CD8-positive, alpha-beta memory T cell (primary cell): Measurements from ENCODE around the gene FNDC3B. TPM values are rescaled to one million over a fixed set of nuclear protein-coding genes. Genes with fewer than 3 reads are reported as not detected.

ENCODE experiments used
- CTCF ChIA-PET: fragments of 350-600 bp; sonication (Branson Sonifier 250); formaldehyde crosslinking; loops from one replicate; lab custom pipeline; 2021; ENCODE audit warnings: antibody characterized with exemption; lab: Charles Lee
- POLR2A ChIA-PET: fragments of 350-600 bp; sonication (Branson Sonifier 250); formaldehyde crosslinking; loops from one replicate; lab custom pipeline; 2021; ENCODE audit warnings: antibody characterized with exemption; lab: Charles Lee
- DNase-seq, 5 donors: peaks; one replicate each; pipeline versions ENCODE4 v3.0.0 to v3.0.0-alpha.2; 2020 to 2022; ENCODE audit warnings: mixed read lengths in 1 of 5
- H3K27ac ChIP-seq: one replicate; pipeline ENCODE4 v1.7.0; 2013; ENCODE audit warnings: low read depth, mild to moderate bottlenecking, low read length, moderate library complexity
- H3K27me3 ChIP-seq: 2 replicates; pipeline ENCODE4 v1.7.0; 2013; ENCODE audit warnings: low read length, mild to moderate bottlenecking; ENCODE audit not compliant: insufficient read depth, poor library complexity, severe bottlenecking
- H3K36me3 ChIP-seq: 2 replicates; pipeline ENCODE4 v1.7.0; 2013; ENCODE audit warnings: mild to moderate bottlenecking, low read length, moderate library complexity; ENCODE audit not compliant: insufficient read depth
- H3K4me1 ChIP-seq: 2 replicates; pipeline ENCODE4 v1.7.0; 2013; ENCODE audit warnings: mild to moderate bottlenecking, low read length, moderate library complexity; ENCODE audit not compliant: insufficient read depth
- H3K4me3 ChIP-seq: 2 replicates; pipeline ENCODE4 v1.7.0; 2013; ENCODE audit warnings: mild to moderate bottlenecking, low read length
- H3K9me3 ChIP-seq: 2 replicates; pipeline ENCODE4 v1.7.0; 2013; ENCODE audit warnings: mild to moderate bottlenecking, low read length
- H3K27ac Mint-ChIP-seq, 8 donors: one replicate each; pipeline ENCODE4 v1.8.0; 2020 to 2021; ENCODE audit warnings: mixed read lengths in 8 of 8, mild to moderate bottlenecking in 6 of 8, inconsistent platforms in 3 of 8, moderate library complexity in 3 of 8
- H3K27me3 Mint-ChIP-seq, 2 donors: one replicate each; pipeline ENCODE4 v1.8.0; 2020 to 2021; ENCODE audit warnings: mixed read lengths in 2 of 2, mild to moderate bottlenecking in 1 of 2, moderate library complexity in 1 of 2
- H3K36me3 Mint-ChIP-seq, 3 donors: one replicate each; pipeline ENCODE4 v1.8.0; 2020 to 2021; ENCODE audit warnings: mixed read lengths in 3 of 3, inconsistent platforms in 1 of 3, mild to moderate bottlenecking in 1 of 3
- H3K4me1 Mint-ChIP-seq, 3 donors: one replicate each; pipeline ENCODE4 v1.8.0; 2020 to 2021; ENCODE audit warnings: mixed read lengths in 3 of 3, inconsistent platforms in 1 of 3, mild to moderate bottlenecking in 1 of 3
- H3K4me3 Mint-ChIP-seq, 7 donors: one replicate each; pipeline ENCODE4 v1.8.0; 2020 to 2021; ENCODE audit warnings: mixed read lengths in 7 of 7, mild to moderate bottlenecking in 6 of 7, moderate library complexity in 4 of 7, inconsistent platforms in 2 of 7
- H3K9me3 Mint-ChIP-seq, 5 donors: one replicate each; pipeline ENCODE4 v1.8.0; 2020 to 2022; ENCODE audit warnings: mixed read lengths in 5 of 5, mild to moderate bottlenecking in 3 of 5, moderate library complexity in 2 of 5, inconsistent platforms in 1 of 5
- polyA plus RNA-seq: library from polyadenylated mRNA; unstranded; fragments of 300-500 nt; fragmentation: Illumina TruSeq; gene quantifications from one replicate; pipeline ENCODE4 v1.2.3, GENCODE V29; 2021
- total RNA-seq, 2 experiments: library from RNA; stranded (reverse); gene quantifications; one replicate each; pipeline ENCODE4 v1.2.3, GENCODE V29; 2021

The FNDC3B gene
- total and polyA plus RNA-seq, 3 experiments from 2014 or later: 8.7 to 18.6 (median 17.4) TPM

- Histone ChIP-seq H3K36me3 (no peaks in the 10 kb centered on the region), H3K27me3 (no peaks in the 10 kb centered on the region), H3K4me3 (no peak overlapping the region), H3K4me1 (no peaks in the 10 kb centered on the region), H3K27ac (no peak overlapping the region), H3K9me3 (no peaks in the 10 kb centered on the region)
- ChIA-PET CTCF (no interaction called here), POLR2A (no interaction called here)
- DNase-seq: no peak
- Mint-ChIP-seq H3K27me3 (no peaks in the 10 kb centered on the region), H3K27ac (peak overlapping the region in 3 of 8 donors; percentile 24 to 86 (median 51)), H3K4me1 (peaks cover 0 to 1% (median 0%) of the 10 kb centered on the region in 3 donors), H3K9me3 (no peaks in the 10 kb centered on the region), H3K36me3 (peaks cover 17 to 26% (median 25%) of the 10 kb centered on the region in 3 donors), H3K4me3 (no peak overlapping the region)
Measured at GRCh38 chr3:172257648-172258400, 218.4 kb downstream of the FNDC3B start.

- ChIA-PET CTCF (no interaction called here), POLR2A (no interaction called here)
- H3K9me3 ChIP-seq: no peaks in the 10 kb centered on the region
- no peak overlapping the region for H3K4me3 Mint-ChIP-seq
- no peak overlapping the region for H3K27ac ChIP-seq
- H3K4me1 Mint-ChIP-seq: no peaks in the 10 kb centered on the region
- H3K27ac Mint-ChIP-seq: no peak overlapping the region
- H3K4me1 ChIP-seq: no peaks in the 10 kb centered on the region
- H3K4me3 ChIP-seq: no peak overlapping the region
- no peak for DNase-seq
- no peaks in the 10 kb centered on the region for H3K27me3 ChIP-seq
- H3K36me3 Mint-ChIP-seq: peaks cover 12 to 26% (median 23%) of the 10 kb centered on the region in 3 donors
- H3K36me3 ChIP-seq: no peaks in the 10 kb centered on the region
- H3K27me3 Mint-ChIP-seq: no peaks in the 10 kb centered on the region
- H3K9me3 Mint-ChIP-seq: no peaks in the 10 kb centered on the region
Measured at GRCh38 chr3:172258624-172259023, 219.2 kb downstream of the FNDC3B start.

GRCh38 chr3:172259111-172259541 lies 219.7 kb downstream of the FNDC3B start:
- Mint-ChIP-seq H3K4me3 (no peak overlapping the region), H3K4me1 (no peaks in the 10 kb centered on the region), H3K36me3 (peaks cover 12 to 26% (median 23%) of the 10 kb centered on the region in 3 donors), H3K27ac (no peak overlapping the region), H3K27me3 (no peaks in the 10 kb centered on the region), H3K9me3 (no peaks in the 10 kb centered on the region)
- POLR2A ChIA-PET: no interaction called here
- H3K36me3 ChIP-seq: no peaks in the 10 kb centered on the region
- H3K9me3 ChIP-seq: no peaks in the 10 kb centered on the region
- CTCF ChIA-PET: no interaction called here
- H3K27ac ChIP-seq: no peak overlapping the region
- H3K4me1 ChIP-seq: no peaks in the 10 kb centered on the region
- H3K27me3 ChIP-seq: no peaks in the 10 kb centered on the region
- DNase-seq: no peak
- H3K4me3 ChIP-seq: no peak overlapping the region

- ChIA-PET POLR2A (no interaction called here), CTCF (no interaction called here)
- Mint-ChIP-seq H3K4me3 (no peak overlapping the region), H3K36me3 (peaks cover 14 to 23% (median 23%) of the 10 kb centered on the region in 3 donors), H3K27ac (no peak overlapping the region), H3K27me3 (no peaks in the 10 kb centered on the region), H3K4me1 (no peaks in the 10 kb centered on the region), H3K9me3 (no peaks in the 10 kb centered on the region)
- DNase-seq: no peak
- Histone ChIP-seq H3K4me3 (no peak overlapping the region), H3K4me1 (no peaks in the 10 kb centered on the region), H3K9me3 (no peaks in the 10 kb centered on the region), H3K36me3 (no peaks in the 10 kb centered on the region), H3K27ac (no peak overlapping the region), H3K27me3 (no peaks in the 10 kb centered on the region)
Measured at GRCh38 chr3:172259726-172260248, 220.4 kb downstream of the FNDC3B start.

GRCh38 chr3:172260381-172260780 lies 221.0 kb downstream of the FNDC3B start:
- Histone ChIP-seq H3K9me3 (no peaks in the 10 kb centered on the region), H3K27me3 (no peaks in the 10 kb centered on the region), H3K27ac (no peak overlapping the region), H3K4me1 (no peaks in the 10 kb centered on the region), H3K36me3 (no peaks in the 10 kb centered on the region), H3K4me3 (no peak overlapping the region)
- H3K4me1 Mint-ChIP-seq: no peaks in the 10 kb centered on the region
- no peaks in the 10 kb centered on the region for H3K27me3 Mint-ChIP-seq
- ChIA-PET CTCF (no interaction called here), POLR2A (no interaction called here)
- no peak overlapping the region for H3K27ac Mint-ChIP-seq
- no peak overlapping the region for H3K4me3 Mint-ChIP-seq
- no peaks in the 10 kb centered on the region for H3K9me3 Mint-ChIP-seq
- DNase-seq: no peak
- H3K36me3 Mint-ChIP-seq: peaks cover 14 to 23% (median 21%) of the 10 kb centered on the region in 3 donors

GRCh38 chr3:172261054-172261453 lies 221.7 kb downstream of the FNDC3B start:
- no peak overlapping the region for H3K27ac ChIP-seq
- Mint-ChIP-seq H3K27ac (peak overlapping the region in 1 of 8 donors; percentile 9), H3K4me3 (no peak overlapping the region), H3K27me3 (no peaks in the 10 kb centered on the region), H3K4me1 (no peaks in the 10 kb centered on the region), H3K9me3 (no peaks in the 10 kb centered on the region), H3K36me3 (peaks cover 14 to 23% (median 18%) of the 10 kb centered on the region in 3 donors)
- H3K27me3 ChIP-seq: no peaks in the 10 kb centered on the region
- no peaks in the 10 kb centered on the region for H3K9me3 ChIP-seq
- no peaks in the 10 kb centered on the region for H3K4me1 ChIP-seq
- CTCF ChIA-PET: no interaction called here
- no peaks in the 10 kb centered on the region for H3K36me3 ChIP-seq
- no peak overlapping the region for H3K4me3 ChIP-seq
- POLR2A ChIA-PET: interaction anchor here (0.6 kb wide), 1 partner anchor 224 kb away, joined by 3 read pairs; no protein-coding TSS in a partner anchor
- DNase-seq: no peak

- no peaks in the 10 kb centered on the region for H3K27me3 ChIP-seq
- no peaks in the 10 kb centered on the region for H3K9me3 ChIP-seq
- Mint-ChIP-seq H3K9me3 (no peaks in the 10 kb centered on the region), H3K27ac (no peak overlapping the region), H3K36me3 (peaks cover 13 to 21% (median 13%) of the 10 kb centered on the region in 3 donors), H3K4me3 (no peak overlapping the region), H3K27me3 (no peaks in the 10 kb centered on the region), H3K4me1 (no peaks in the 10 kb centered on the region)
- no peaks in the 10 kb centered on the region for H3K36me3 ChIP-seq
- no peaks in the 10 kb centered on the region for H3K4me1 ChIP-seq
- POLR2A ChIA-PET: no interaction called here
- CTCF ChIA-PET: no interaction called here
- no peak overlapping the region for H3K27ac ChIP-seq
- no peak overlapping the region for H3K4me3 ChIP-seq
- no peak for DNase-seq
Measured at GRCh38 chr3:172262991-172263608, 223.7 kb downstream of the FNDC3B start.

GRCh38 chr3:172263781-172264486 lies 224.6 kb downstream of the FNDC3B start:
- H3K27ac ChIP-seq: no peak overlapping the region
- POLR2A ChIA-PET: no interaction called here
- Mint-ChIP-seq H3K27me3 (no peaks in the 10 kb centered on the region), H3K4me1 (no peaks in the 10 kb centered on the region), H3K36me3 (peaks cover 13 to 17% (median 16%) of the 10 kb centered on the region in 3 donors), H3K9me3 (no peaks in the 10 kb centered on the region), H3K4me3 (no peak overlapping the region), H3K27ac (no peak overlapping the region)
- DNase-seq: no peak
- no peaks in the 10 kb centered on the region for H3K4me1 ChIP-seq
- CTCF ChIA-PET: no interaction called here
- no peak overlapping the region for H3K4me3 ChIP-seq
- H3K36me3 ChIP-seq: no peaks in the 10 kb centered on the region
- H3K27me3 ChIP-seq: no peaks in the 10 kb centered on the region
- no peaks in the 10 kb centered on the region for H3K9me3 ChIP-seq
